Measurements from ENCODE around the gene ISG20L2. TPM values are rescaled to one million over a fixed set of nuclear protein-coding genes. Genes with fewer than 3 reads are reported as not detected.

ISG20L2 gene
- polyA plus RNA-seq, 10 donors, result 20.9 to 28.4 (median 25.2) TPM

- DNase-seq, result peak in 2 of 3 donors; percentile 56 to 65
Measured at GRCh38 chr1:156691665-156692440, 36.7 kb downstream of the ISG20L2 start.

- no peak for DNase-seq
Measured at GRCh38 chr1:156691191-156691590, 37.4 kb downstream of the ISG20L2 start.

GRCh38 chr1:156690675-156691036 lies 37.9 kb downstream of the ISG20L2 start:
- peak in 1 of 3 donors; percentile 54 for DNase-seq

- no peak for DNase-seq
Measured at GRCh38 chr1:156689953-156690674, 38.5 kb downstream of the ISG20L2 start.

- DNase-seq, result peak; percentile 77 to 95 (median 84)
Measured at GRCh38 chr1:156689035-156689952, 39.3 kb downstream of the ISG20L2 start.

GRCh38 chr1:156684227-156684782 lies 44.3 kb downstream of the ISG20L2 start:
- no peak for DNase-seq

- DNase-seq, result no peak
Measured at GRCh38 chr1:156682166-156682890, 46.2 kb downstream of the ISG20L2 start.

GRCh38 chr1:156681196-156681960 lies 47.2 kb downstream of the ISG20L2 start:
- DNase-seq, result no peak

- DNase-seq, result no peak
Measured at GRCh38 chr1:156680056-156680455, 48.5 kb downstream of the ISG20L2 start.

- peak; percentile 89 to 94 (median 90) for DNase-seq
Measured at GRCh38 chr1:156677616-156678596, 50.7 kb downstream of the ISG20L2 start.

- DNase-seq, result peak; percentile 79 to 94 (median 88)
Measured at GRCh38 chr1:156676820-156677615, 51.5 kb downstream of the ISG20L2 start, which contains the start of gene NES. TSS of gene NES (minus strand) at chr1:156677407. CDS start at chr1:156677264, 143 bp downstream.

GRCh38 chr1:156676114-156676819 lies 52.3 kb downstream of the ISG20L2 start:
- DNase-seq, result peak in 1 of 3 donors; percentile 58

- DNase-seq, result peak in 1 of 3 donors; percentile 81
Measured at GRCh38 chr1:156675210-156676113, 53.1 kb downstream of the ISG20L2 start.

- peak in 1 of 3 donors; percentile 40 for DNase-seq
Measured at GRCh38 chr1:156673387-156674121, 55.0 kb downstream of the ISG20L2 start.
